ENCODE results near the gene BRD3.
A peak's percentile ranks its signal among the peaks of the same experiment; 100 is the strongest.
"Not testable (repeated sequence)": the region's sequence is repeated elsewhere in the genome, so short reads cannot be mapped to it uniquely, and the experiment has no call there.

BRD3 gene

DNA sequence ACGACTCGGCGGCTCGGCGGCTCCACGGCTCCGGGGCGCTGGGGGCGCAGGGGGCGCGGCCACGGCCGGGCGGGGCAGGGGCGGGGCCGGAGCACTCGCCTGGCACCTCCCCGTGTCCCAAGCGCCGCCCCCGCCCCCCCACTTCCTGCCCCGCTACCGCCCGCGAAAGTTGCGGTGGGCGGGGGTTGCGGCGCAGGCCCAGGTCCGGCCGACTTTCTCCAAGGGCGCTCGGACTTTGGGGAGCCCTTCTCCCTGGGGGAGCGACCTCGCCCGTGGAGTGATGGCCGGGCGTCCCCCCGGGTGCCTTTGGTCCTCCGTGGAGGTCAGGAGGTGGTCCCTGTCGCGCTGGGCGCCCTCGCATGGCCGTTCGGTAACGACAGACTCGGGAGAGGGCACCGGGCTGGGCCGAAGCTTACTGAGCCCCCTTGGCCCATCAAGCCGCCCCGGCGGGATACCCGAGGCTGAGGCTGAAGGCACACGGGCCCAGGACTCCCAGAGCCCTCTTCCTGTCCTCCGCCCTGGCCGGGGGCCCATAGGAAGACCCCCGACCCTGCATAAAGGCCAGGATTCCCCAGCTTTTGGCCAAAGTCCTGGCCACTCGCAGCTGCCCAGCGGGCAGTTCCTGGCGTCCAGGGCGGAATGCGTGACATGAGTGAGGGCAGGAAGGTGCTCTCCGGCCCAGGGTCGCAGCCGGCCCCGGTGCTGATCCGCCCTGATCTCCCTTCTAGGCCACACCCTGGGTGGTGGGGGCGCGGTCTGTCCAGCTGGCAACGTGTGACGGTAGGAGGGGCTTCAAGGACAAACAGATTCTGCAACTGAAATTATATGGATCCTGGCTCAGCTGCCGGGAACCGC is 74.8 kb downstream of the BRD3 start:
- DNase-seq (ENCODE audit: low read depth) = no peak
- H3K4me3 ChIP-seq (ENCODE audit: low read length) = peak overlapping the region; percentile 73
- peak; percentile 46 for TF ChIP-seq CTCF (conservative IDR thresholded peaks at IDR 0.05; ENCODE audit: low read depth, low read length)

DNA sequence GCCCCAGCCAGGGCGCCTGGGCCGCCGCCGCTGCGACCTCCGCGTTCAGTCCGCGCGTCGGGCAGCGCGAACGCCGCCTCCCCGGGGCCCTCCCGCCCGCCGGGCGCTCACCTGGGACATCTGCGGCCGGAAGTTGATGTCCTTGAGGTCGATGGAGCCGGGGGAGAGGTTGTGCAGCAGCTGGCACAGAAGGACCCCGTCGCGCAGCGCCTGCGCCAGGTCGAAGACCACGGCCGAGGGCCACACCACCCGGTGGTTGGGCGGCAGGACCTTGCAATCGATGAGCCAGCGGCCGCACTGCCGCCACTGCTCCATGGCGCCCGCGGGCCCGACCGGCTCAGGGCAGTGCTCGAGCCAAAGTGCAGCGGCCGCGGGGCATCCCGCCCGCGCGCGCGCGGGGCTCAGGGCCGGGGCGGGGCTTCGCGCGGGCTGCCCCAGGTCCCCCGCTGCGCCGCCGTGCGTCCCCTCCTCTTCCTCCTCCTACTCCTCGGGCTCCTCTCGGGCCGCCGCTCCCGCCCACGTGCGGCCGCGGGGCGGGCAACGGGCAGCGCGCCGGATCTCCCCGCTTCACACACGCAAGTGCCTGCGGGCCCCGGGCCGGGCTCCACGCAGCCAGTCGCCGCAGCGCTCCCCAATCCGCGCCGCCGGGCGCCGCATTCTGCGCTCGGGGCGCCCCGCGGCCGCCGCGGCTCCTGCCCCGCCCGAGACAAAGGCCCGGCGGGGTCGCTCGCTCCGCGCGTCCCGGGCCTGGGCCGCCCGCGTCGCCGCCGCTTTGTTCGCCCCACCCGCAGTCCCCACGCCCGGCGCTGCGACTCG is 75.7 kb downstream of the BRD3 start, which contains the start of gene VAV2:
TSS of gene VAV2 (minus strand) at position 361 of the 816 bp plus-strand sequence. CDS start at position 315, 46 bp downstream.
- H3K4me3 ChIP-seq (ENCODE audit: low read length) = peak within 1 kb of the TSS; percentile 73
- no peak for DNase-seq (ENCODE audit: low read depth)
- TF ChIP-seq CTCF (conservative IDR thresholded peaks at IDR 0.05; ENCODE audit: low read depth, low read length) = no peak

- H3K4me3 ChIP-seq (ENCODE audit: low read length) = peak overlapping the region; percentile 66
- no peak for DNase-seq (ENCODE audit: low read depth)
Measured at GRCh38 chr9:133991214-133991921, 76.5 kb downstream of the BRD3 start.

GRCh38 chr9:133990366-133991213 is 77.2 kb downstream of the BRD3 start:
- H3K4me3 ChIP-seq (ENCODE audit: low read length) = peak overlapping the region; percentile 64
- DNase-seq (ENCODE audit: low read depth) = peak; percentile 45
- no peak for TF ChIP-seq CTCF (conservative IDR thresholded peaks at IDR 0.05; ENCODE audit: low read depth, low read length)

More at GRCh38 chr9:133991214-133991921, 76.5 kb downstream of the BRD3 start:
- TF ChIP-seq CTCF (conservative IDR thresholded peaks at IDR 0.05; ENCODE audit: low read depth, low read length) = no peak

DNA sequence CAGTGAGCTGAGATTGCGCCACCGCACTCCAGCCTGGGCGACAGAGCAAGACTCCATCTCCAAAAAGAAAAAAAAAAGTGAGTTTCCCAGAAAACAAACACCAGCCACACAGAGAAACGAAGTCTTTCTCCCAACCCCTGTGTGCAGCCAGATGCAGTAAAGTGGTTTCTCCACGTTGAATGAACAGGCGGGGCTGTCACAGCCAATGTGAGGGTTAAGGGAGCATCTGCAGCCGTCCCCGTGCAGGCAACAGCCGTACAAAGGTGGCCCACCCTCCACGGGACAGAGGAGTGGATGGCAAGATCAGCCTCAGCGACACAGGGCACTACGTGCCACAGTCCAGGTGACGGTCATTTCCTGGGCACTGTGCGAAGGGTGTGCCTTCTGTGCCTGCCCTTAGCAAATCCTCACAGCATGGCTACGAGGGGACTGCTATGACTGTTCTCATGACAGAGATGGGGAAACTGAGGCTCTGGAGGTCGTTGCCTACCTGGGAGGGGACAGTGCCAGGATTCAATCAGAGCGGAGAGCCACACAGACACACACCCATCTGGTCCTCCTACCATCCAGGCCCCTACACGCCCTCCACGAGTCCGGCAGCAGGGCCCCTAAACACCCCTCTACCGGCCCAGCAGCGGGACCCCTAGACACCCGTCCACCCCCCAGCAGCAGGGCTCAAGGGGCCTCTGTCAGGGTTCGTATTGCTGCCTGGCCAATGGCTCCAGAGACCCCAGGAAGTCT is 78.0 kb downstream of the BRD3 start:
- DNase-seq (ENCODE audit: low read depth) = no peak

GRCh38 chr9:133988771-133989170 is 79.1 kb downstream of the BRD3 start:
- H3K4me3 ChIP-seq (ENCODE audit: low read length); DNase-seq (ENCODE audit: low read depth): not testable (repeated sequence)

More for the DNA sequence above, 78.0 kb downstream of the BRD3 start:
- TF ChIP-seq CTCF (conservative IDR thresholded peaks at IDR 0.05; ENCODE audit: low read depth, low read length) = no peak
- peak overlapping the region; percentile 64 for H3K4me3 ChIP-seq (ENCODE audit: low read length)

All from retinal pigment epithelial cell (primary cell).